ENCODE results near the gene ATRNL1. TPM values are rescaled to one million over a fixed set of nuclear protein-coding genes. Genes with fewer than 3 reads are reported as not detected.

ATRNL1 gene
- total and polyA plus RNA-seq, 12 donors: 4.8 to 217 (median 92.4) TPM

DNA sequence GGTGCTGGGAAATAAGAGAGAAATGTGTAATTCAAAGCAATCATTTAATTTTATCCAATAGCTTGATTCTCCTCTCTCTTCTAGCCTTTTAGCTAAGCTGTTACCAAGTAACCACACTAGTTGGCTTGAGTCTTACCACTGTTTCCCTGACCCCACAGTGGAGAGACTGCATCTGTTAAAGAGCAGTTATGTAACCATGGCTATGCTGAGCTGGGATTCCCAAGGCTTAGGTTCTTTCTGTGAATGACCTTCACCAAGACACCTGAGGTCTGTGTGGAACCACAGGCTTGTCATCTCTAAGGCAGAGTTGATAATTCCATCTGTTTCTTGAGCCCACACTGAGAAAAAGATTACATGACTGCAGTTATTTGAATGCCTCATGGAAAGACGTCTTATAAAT lies 47.7 kb upstream of the ATRNL1 start:
- TF ChIP-seq, protein P1, sequence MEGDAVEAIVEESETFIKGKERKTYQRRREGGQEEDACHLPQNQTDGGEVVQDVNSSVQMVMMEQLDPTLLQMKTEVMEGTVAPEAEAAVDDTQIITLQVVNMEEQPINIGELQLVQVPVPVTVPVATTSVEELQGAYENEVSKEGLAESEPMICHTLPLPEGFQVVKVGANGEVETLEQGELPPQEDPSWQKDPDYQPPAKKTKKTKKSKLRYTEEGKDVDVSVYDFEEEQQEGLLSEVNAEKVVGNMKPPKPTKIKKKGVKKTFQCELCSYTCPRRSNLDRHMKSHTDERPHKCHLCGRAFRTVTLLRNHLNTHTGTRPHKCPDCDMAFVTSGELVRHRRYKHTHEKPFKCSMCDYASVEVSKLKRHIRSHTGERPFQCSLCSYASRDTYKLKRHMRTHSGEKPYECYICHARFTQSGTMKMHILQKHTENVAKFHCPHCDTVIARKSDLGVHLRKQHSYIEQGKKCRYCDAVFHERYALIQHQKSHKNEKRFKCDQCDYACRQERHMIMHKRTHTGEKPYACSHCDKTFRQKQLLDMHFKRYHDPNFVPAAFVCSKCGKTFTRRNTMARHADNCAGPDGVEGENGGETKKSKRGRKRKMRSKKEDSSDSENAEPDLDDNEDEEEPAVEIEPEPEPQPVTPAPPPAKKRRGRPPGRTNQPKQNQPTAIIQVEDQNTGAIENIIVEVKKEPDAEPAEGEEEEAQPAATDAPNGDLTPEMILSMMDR (IDR thresholded peaks at IDR 0.05): no peak
- TF ChIP-seq POLR2A (IDR thresholded peaks at IDR 0.05): no peak
- no peaks in the 10 kb centered on the region for H3K9me3 ChIP-seq (replicated peaks in 1 of 3)
- H3K27ac ChIP-seq: no peak overlapping the region
- DNase-seq: no peak
- intact Hi-C loops (cut with DNase I): no loop called here
- H3K36me3 ChIP-seq (replicated peaks in 1 of 2): no peaks in the 10 kb centered on the region
- H3K4me3 ChIP-seq: no peak overlapping the region
- H3K27me3 ChIP-seq: no peaks in the 10 kb centered on the region
- 32 to 47% (median 41%) methylated on average over 1 of the region's 1 CpG for WGBS, 4 donors
- H3K4me1 ChIP-seq (replicated peaks in 1 of 2): peaks cover 0 to 3% of the 10 kb centered on the region in 2 donors

DNA sequence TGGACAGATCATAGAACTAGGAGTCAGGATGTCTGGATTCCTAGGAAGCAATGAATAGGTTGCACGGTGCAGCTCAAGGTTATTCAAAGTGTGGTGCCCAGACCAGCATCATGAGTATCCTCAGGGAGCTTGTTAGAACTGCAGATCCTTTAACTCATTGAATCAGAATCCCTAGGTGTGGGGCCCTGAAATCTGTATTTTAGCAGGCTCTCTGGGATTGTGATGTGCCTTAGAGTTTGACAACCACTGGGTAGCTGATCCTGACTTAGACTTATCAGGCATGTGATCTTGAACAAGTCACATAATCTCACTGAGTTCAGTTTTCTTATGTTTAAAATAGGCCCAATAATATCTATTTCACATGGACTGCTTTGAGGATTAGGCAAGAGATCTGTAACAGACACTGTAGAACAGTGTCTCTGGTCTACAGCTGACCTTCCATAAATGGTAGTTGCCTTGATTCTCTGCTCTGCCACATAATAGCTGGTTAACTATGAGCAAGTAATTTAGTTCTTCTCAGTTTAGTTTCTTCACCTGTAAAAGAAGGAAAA lies 46.4 kb upstream of the ATRNL1 start:
- Histone ChIP-seq H3K27me3 (no peaks in the 10 kb centered on the region), H3K4me3 (no peak overlapping the region), H3K27ac (no peak overlapping the region), H3K4me1 (replicated peaks in 1 of 2) (peaks cover 0 to 7% of the 10 kb centered on the region in 2 donors), H3K9me3 (replicated peaks in 1 of 3) (no peaks in the 10 kb centered on the region), H3K36me3 (replicated peaks in 1 of 2) (no peaks in the 10 kb centered on the region)
- intact Hi-C loops (cut with DNase I): no loop called here
- DNase-seq: no peak
- WGBS, 4 donors: 53 to 65% (median 60%) methylated on average over 1 of the region's 1 CpG
- TF ChIP-seq, protein P1 (IDR thresholded peaks at IDR 0.05): no peak
- TF ChIP-seq POLR2A (IDR thresholded peaks at IDR 0.05): no peak

DNA sequence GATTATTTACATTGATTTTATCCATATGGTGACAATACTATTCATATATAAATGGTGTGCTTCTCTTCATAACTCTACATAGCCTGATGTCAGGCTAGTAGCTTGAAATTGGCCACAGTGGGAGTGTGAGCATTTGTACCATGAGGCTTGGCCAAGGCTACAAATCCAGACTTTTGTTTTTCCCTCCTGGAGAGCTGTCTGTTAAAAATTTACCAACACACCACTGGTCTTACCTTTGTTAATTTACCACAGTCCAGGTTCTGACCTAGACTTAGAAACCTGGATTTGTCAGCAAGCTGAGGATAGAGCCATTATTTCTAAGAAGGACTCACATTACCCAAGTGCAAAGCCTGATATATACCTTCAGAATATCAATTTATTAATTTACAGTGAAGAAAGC lies 45.5 kb upstream of the ATRNL1 start:
- intact Hi-C loops (cut with DNase I): no loop called here
- H3K27me3 ChIP-seq: no peaks in the 10 kb centered on the region
- H3K4me3 ChIP-seq: no peak overlapping the region
- peaks cover 0 to 11% of the 10 kb centered on the region in 2 donors for H3K4me1 ChIP-seq (replicated peaks in 1 of 2)
- no peak overlapping the region for H3K27ac ChIP-seq
- H3K9me3 ChIP-seq (replicated peaks in 1 of 3): no peaks in the 10 kb centered on the region
- DNase-seq: no peak
- H3K36me3 ChIP-seq (replicated peaks in 1 of 2): no peaks in the 10 kb centered on the region
- TF ChIP-seq, protein P1 (IDR thresholded peaks at IDR 0.05): no peak
- no peak for TF ChIP-seq POLR2A (IDR thresholded peaks at IDR 0.05)

DNA sequence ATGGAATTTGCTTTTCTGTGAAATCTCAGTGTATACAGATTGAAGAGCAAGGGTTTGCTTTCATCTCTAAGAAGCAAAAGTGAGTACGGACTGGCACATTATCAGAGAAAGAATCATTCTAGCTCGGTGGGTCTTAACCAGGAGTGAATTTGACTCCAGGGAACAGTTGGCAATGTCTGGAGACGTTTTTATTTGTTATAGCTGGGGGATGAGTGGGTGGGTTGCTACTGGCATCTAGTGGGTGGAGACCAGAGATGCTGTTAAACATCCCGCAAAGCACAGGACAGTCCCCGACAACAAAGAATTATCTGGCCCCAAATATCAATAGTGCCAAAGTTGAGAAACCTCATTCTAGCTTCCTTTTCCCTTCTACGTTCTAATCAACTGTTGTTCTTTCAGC lies 43.8 kb upstream of the ATRNL1 start:
- no peak for DNase-seq
- 75 to 86% (median 82%) methylated on average over 6 of the region's 6 CpGs for WGBS, 4 donors
- intact Hi-C loops (cut with DNase I): no loop called here

DNA sequence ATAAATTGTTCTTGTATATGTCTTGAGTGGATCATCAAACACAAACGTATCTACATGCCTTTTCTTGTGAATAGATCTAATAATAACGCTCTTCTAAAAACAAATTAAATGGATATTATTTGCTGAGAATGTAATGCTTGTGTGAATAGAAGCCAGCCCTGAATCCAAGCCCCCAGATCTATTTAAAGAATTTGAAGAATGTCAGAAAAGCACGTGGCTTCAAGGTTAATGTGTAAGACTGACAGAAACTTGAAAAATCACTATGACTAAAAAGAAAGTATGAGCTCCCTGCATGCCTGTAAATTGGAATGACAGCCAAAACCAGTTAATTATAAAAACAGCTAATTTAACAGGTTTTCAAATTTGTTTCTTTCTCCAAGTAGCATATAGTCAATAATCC lies 43.2 kb upstream of the ATRNL1 start:
- intact Hi-C loops (cut with DNase I): no loop called here
- WGBS, 4 donors: 39 to 47% (median 44%) methylated on average over 3 of the region's 3 CpGs
- Histone ChIP-seq H3K27ac (peak overlapping the region in 2 of 5 donors; percentile 15 to 26), H3K36me3 (replicated peaks in 1 of 2) (no peaks in the 10 kb centered on the region), H3K4me3 (no peak overlapping the region), H3K4me1 (replicated peaks in 1 of 2) (peaks cover 0 to 11% of the 10 kb centered on the region in 2 donors), H3K27me3 (no peaks in the 10 kb centered on the region), H3K9me3 (replicated peaks in 1 of 3) (no peaks in the 10 kb centered on the region)
- TF ChIP-seq, protein P1 (IDR thresholded peaks at IDR 0.05): no peak
- no peak for TF ChIP-seq POLR2A (IDR thresholded peaks at IDR 0.05)
- peak in 1 of 7 donors; percentile 12 for DNase-seq

More for the DNA sequence above, 43.8 kb upstream of the ATRNL1 start:
- Histone ChIP-seq H3K36me3 (replicated peaks in 1 of 2) (no peaks in the 10 kb centered on the region), H3K27ac (no peak overlapping the region), H3K4me1 (replicated peaks in 1 of 2) (peaks cover 0 to 11% of the 10 kb centered on the region in 2 donors), H3K9me3 (replicated peaks in 1 of 3) (no peaks in the 10 kb centered on the region), H3K27me3 (no peaks in the 10 kb centered on the region), H3K4me3 (no peak overlapping the region)
- no peak for TF ChIP-seq POLR2A (IDR thresholded peaks at IDR 0.05)
